Measurements from ENCODE around the gene TTC39C.

The TTC39C gene

DNA sequence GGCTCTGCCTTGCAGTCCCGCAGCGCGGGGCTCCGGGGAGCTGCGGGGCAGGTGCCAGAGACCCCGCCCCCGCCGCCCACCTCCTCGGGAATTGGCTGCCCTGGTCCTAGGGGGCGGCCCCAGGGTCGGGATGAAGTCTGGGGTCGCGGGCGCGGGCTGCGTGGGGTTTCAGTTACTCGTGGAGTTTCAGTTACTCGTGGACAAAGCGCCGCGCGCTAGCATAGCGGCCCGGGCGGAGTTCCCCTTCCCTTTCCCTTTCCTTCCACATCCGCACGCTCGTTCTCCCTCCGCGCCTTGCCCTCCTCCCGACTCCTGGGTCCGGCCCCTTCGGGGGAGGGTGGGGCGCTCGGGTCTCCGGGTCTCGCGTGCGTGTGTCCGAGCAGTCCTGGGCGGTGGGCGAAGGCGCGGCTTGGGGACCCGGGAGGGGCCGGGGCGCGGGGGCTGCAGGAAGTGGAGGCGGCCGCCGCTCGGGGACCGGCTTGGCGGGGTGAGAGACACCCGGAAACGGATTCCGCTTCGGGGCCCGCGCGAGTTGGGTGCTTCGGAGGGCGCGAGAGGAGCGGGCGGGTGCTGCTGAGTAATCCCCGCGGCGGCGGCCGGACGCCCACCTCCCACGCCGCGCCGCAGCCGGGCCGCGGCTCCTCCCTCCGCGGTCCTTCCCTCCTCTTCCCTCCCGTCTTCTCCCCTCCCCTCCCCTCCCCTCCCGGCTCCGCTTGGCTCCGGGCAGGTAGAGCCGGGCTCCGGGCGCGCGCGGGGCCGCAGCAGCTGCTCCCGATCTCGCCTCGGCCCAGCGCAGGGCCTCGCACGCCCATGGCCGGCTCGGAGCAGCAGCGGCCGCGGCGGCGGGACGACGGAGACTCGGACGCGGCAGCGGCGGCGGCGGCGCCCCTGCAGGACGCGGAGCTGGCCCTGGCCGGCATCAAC, at the start of gene TTC39C:
Gene TTC39C, plus strand, starts transcription at position 693 of the 924 bp plus-strand sequence. Its CDS starts 118 bp downstream, at position 811.
- peak; percentile 94 to 96 (median 94) for DNase-seq

DNA sequence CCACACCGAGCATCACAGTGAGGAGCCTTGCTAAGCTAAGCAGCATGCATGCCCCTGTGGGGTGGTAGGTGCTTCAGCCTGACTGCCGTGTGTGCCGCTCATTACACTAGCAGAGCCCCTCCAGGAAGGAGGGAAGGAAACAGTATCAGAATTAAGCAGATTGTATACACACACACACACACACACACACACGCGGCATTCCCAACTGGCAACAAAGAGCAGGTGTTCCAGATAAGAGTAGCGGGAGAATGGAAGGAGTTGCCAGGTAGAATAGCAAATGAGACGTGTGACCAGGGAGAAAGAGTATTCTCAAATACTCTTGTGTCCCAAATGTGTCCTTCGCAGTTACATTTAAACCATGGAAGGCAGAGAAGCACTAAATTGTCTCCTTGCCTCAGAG, 47.6 kb upstream of the TTC39C start:
- no peak for DNase-seq

DNA sequence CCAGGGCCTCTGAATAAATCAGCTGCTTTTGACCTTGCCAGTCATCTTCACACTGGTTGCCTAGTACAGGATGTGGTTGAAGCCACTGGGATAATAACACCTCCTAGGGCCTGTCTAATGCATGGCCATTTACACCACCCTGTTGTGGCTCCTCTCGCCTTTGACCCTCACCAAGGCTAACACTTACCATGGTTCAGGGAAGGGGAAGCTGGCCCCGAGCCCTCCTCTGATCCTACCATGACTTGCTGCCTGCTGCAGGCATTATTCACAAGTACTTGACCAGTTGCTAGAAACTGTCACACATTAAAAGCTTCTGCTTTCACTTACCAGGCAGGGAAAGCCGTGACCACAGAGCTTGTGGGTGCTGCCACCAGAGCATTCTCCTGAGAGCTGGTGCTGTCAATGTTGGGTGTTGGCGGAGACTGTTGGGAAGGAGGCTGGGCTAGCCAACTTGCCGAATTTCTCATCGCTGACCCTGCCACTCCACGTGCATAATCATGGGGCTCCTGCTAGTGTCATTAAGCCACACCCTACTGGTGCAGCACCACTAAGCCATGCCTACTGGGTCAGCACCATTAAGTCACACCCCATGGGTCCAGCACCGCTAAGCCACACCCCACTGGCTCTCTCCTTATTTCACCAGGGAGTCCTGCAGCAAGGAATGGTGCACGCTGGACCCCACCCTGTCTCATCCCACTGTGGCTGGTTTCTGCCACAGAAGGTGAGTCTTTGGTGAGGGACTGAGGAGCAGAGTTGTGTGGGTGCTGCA, 47.0 kb upstream of the TTC39C start:
- DNase-seq = peak; percentile 73 to 81 (median 79)

DNA sequence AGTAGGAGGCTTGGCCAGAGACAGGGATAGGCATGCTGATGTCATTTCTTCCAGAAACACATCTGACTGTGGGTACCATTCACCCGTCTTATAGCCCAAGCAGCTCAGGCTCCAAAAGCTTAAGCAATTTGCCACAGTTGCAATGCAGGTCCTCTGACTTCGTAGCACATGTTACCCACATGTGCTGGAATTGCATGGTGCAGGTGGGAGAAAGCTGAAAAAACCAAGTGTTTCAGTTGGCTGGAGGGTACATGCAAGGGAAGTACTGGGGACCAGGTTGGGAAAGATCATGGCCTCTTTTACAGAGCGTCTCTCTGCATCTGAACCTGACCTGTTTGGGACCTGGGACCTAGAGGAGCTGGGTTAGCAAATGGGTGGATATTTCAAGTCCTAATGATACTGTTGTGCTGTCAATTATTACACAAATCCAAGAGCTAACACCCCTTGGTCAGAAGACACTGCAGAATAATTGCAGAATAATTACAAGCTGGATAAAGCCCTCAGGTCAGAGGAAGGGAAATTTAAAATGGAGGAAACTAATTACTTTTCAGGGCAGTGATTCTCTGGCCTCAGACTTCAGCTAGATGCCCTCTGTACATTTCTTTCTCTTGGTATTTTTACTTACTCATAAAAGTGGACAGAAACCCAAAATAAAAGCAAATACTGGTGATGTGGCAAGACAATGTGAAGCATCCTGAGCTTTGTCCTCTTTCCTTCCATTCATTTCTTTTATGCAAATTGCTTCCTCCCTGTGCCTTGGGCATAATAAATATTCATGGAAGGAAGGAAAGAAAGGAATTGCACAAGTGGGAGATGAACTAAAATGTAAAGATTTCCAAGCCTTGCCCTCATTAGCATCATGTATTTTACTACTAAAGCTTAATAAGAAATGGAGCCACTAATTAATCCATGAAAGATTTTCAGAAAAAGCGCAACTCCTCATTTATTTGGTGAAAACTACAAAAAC, 45.6 kb upstream of the TTC39C start:
- DNase-seq = no peak

DNA sequence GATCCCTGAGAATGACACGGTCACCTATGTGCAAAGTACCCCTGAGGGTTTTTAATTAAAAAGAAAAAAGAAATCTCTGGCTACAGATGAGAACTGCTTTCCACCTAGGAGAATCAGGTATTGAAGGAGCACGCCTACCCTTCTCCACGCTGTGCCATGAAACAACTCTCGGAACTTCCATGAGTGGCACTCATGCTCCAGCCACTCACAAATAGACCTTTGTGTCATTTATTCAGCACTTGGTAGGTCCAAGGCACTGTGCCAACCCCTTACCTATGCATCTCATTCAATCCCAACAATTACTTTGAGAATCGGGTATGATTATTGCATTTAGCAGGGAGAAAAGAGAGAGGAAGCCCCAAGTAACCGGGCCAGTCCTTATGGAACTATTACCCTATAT, 44.9 kb upstream of the TTC39C start:
- no peak for DNase-seq

DNA sequence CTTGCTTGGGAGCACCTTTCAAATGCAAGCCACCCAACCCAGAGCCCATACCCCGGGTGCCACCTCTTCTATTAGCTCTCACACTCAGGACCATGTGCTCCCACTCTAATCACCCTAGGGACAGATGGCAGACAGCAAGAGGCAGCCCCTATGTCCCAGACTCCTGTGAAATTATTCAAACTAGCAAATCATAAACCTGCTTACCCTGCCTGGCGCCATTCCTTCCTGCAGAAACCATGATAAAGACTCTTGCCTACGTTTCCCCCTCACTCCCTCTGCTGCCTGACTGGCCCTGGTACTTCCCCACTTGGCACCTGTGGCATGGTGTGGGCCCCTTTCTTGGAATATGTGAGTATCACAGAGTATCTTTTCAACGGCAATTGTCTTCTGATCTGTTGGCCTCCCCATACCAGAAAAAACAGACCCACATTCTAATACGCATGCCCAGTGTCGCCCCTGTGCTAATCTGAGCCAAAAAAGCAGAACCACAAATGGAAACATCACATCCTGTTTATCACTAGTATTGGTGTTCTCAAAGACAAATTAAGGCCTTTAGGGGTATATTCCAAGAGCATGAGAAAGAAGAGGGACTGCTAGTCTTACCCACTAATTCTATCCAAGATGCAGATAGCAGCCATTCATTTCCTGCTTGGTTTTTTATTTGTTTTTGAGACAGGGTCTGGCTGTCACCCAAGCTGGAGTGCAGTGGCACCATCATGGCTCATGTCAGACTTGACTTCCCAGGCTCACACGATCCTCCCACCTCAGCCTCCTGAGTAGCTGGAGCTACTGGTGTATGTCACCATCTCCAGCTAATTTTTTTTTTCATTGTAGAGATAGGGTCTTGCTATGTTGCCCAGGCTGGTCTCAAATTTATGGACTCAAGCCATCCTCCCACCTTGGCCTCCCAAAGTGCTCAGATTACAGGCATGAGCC, 44.1 kb upstream of the TTC39C start:
- peak; percentile 23 to 34 (median 32) for DNase-seq

DNA sequence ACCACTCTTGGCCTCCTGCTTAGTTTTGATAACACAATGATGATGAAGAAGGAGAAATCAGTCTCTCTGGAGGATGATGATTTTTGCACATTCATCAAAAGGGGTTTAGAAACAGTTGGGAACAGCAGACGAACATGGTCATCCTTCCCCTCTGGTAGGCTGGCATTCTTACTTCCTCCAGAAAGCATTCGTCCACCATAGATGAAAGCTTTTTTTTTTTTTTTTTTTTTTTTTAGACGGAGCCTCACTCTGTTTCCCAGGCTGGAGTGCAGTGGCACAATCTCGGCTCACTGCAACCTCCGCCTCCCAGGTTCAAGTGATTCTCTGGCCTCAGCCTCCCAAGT, 43.5 kb upstream of the TTC39C start:
- DNase-seq = no peak

DNA sequence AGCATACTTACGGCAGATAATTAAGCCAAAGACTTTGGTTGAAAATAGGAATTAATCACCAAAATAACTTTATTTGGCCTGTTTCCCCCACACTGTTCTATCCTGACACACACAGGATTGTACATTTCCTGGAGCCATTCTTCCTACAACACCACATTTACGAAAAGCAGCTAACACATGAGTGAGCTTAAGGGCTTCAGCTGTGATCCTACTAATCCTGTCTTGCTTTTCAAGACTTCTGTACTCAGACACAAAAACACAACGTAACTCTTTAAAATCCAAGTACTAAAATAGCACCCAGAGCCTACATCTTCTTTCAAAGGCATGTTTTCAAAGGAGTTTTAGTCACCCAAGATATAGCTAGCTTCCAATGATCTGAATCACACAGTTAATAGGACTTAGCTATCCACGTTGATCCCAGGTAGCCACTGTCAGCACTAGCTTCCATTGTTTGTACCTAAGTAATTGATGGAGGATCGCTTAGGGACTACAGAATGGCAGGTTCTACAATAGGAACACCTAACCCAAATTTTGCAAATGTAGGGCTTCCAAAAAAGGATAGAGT, 42.8 kb upstream of the TTC39C start:
- no peak for DNase-seq

DNA sequence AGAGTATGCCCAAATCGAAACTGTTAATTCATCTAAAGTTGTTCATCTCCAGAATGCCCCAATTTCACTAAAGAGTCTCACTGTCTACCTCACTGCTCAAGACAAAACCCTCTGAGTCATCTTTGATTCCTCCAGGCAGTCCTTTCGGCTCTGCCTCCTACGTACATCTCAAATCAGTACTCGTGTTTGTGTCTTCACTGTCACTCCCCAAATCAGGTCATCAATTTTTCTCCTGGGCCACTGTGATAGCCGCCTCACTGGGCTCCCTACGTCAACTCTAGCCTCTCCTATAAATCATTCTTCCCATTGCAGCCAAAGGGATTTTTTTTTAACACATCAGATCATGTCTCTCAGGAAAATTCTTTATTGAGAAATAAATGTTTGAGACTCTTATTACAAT, 42.1 kb upstream of the TTC39C start:
- DNase-seq = no peak

DNA sequence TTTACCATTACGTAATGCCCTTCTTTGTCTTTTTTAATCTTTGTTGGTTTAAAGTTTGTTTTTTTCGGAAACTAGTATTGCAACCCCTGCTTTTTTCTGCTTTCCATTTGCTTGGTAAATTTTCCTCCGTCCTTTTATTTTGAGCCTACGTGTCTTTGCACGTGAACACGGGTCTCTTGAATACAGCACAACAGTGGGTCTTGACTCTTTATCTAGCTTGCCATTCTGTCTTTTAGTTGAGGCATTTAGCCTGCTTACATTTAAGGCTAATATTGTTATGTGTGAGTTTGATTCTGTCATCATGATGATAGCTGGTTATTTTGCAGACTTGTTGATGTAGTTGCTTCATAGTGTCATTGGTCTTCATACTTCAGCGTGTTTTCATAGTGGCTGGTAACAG, 37.5 kb upstream of the TTC39C start:
- no peak for DNase-seq

DNA sequence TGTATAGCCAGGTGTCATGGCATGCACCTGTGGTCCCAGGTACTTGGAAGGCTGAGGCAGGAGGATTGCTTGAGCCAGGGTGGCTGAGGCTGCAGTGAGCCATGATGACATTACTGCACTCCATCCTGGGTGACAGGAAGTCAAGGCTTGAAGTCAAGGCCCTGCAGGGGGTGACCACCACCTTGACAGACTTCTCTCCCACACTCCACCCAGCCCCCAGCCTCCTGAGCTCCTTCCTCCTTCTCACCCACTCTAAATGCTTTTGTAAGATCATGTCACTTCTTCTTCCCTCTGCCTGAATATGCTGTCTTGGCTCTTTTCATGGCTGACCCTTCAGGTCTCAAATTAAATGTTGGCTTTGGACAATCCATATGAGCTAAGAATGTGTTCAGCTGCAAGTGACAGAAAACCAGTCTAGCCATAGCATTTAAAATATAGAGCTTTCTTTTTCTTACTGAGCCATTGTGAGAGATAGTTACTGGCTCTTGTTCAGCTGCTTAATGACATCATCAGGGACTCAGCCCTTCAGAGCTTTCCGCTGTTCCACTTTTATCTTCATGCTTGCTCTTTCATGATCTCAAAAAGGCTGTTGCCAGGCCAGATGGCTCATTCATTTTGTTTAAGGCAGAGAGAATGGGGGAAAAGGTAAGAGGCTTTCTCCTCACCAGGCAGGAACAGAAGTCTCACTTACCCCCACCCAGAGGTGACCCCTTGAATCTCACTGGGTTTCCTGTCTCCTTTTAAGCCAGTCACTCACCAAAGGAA, 36.7 kb upstream of the TTC39C start:
- peak; percentile 67 to 78 (median 72) for DNase-seq

DNA sequence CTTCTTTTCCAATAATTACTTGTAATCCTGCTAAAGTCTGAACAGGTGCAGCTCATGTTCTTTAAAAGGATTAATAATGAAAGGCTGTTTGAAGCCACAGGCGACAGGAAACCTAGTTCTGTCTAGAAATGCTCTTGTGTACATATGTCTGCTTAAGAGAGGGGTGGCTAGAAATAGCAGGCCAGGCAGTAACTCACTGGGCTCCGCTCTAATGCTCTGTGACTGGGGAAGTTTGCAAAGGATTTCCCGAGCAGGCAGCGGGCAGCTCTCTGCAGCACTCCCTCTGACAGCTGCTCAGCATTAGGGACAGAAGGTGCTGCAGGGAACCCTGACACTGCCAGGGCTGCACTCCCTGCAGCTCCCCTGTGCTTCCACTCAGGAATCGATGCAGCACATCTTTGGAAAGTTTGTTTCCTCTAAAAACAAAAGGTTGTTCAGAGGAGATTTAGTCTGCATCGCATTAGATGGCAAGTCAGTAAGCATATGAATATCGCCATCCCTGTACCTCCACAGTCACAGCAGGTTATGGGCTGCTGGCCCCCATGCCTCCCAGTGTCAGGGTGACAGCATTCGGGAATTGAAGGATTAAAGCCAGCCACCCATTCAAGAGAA, 33.1 kb upstream of the TTC39C start:
- no peak for DNase-seq

DNA sequence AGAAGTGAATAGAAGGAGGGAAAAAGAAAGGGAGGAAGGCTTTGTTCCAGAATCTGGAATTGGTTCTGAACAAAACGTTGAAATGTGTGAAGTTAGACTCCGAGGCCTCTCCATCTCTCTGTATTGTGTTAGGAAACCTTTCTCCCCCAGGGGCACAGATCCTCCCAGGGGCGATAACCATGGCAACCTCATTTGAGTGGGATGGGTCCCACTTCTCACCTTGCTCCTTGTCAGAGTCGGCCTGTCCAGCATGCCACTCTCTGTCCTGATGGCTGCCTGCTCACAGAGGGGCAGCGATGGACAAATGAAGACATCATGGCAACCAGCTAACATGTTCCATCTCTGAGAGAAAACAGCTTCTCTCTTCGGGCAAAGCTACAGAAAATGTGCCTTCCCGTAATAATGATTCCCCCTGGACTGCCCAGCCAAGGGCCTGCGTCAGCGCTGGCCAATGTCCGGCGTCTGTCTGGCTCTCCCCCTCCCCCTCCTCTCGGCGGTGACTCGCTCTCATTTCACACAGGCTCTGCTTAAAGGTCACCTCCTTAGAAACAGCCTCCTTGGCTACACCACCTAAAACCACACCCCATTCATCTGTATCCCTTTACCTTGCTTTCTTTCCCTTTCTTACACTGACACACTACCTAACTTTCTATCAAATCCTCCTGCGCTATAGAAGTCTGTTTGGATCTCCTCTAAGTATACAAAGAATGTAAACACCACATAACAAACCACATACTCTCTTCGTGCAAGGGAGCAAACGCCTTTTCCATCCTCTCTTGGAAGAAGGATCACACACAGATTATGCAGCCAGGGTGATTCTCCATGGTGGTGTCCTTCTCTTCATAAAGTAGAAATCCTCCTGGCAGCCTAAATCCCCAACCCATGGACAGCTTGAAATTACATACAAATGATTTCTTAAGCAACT, 32.1 kb upstream of the TTC39C start:
- DNase-seq = no peak

DNA sequence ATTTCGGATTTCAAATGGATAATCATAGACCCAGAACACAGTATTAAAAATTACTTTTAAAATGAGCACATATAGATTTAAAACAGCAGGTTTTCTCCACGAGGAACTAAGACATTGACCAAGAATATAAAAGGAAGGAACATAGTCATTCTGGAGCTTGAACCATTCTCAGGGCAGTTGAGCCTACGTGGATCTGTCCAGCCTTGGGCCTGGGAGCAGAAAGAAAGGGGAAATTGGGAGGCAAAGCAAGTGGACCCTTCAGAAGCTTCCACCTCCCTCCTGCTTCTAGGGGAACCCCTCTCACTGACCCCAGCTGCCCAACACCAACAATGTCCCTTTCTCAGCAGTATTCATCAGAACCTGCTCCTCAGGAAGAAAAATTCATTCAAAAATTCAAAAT, 31.4 kb upstream of the TTC39C start:
- DNase-seq = peak in 1 of 3 donors; percentile 21

DNA sequence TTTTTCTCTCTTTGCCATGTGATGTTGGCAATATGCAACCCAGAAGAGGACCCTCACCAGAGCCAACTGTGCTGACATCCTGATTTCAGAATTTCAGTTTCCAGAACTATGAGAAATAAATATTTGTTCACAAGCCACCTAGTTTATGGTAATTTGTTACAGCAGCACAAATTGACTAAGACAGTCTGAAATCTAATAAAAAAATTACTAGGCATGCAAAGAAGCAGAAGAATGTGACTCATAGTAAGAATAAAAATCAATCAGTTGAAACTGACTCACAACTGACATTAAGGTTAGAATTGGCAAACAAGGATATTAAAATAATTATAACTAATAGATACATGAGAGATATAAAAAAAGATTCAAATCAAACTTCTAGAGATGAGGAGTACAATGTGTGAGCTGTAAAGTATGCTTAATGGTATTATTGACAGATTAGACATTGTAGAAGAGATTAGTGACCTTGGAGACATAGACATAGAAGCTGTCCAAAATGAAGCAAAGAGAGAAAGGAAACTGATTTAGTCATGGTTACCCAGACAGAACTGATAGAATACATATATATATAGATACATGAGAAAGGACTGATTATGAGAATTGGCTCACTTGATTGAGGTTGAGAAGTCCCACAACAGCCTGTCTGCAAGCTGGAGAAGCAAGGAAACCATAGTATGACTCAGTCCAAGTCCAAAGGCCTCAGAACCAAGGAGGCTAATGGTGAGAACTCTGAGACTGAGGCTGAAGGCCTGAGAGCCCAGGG, 27.8 kb upstream of the TTC39C start:
- DNase-seq = peak in 2 of 3 donors; percentile 32 to 58

DNA sequence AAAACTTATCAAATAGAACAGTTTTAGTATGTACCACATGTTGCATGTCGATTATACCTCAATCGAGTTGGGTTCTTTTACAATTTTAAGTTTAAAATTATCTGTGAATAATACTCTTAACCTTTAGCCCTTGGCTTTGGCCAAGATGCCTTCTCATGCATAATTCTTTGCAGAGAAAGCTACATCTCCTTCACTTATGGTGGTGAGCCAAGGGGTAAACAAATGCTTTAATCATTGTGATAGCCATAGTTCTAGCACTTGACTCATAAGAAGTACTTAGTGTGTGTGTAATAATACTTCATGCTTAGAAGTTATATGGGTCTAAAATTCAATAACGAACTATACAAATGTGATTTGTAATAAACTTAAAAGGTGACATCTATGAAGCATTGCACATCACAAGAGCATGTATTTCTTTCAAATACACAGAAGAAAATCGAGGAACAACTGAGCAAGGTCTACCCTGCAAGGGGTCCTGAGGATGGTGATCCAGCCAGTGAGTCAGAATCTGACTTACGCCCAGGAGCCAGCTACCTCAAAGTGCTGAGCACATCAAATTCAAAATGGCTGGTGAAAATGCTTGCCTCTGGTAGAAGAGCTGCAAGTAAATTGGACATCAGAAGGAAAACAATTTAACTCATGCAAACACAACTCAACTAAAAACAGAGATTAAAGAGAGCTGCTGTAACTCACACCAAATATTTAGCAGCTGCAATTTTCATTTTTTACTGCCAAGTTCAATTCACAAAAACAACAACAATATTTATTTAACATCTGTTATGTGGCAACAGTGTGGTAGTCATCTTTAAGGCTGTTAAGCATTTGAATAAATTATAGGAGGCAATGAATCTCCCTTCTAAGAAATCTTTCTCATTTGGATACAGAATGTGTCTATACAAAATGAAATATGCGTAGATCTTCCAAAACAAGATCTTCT, 23.8 kb upstream of the TTC39C start:
- DNase-seq = no peak
